Testis (tissue), 2 donors: ENCODE results near the gene MAP3K19.

Experiments
- CTCF ChIP-seq, 3 experiments: fragments of 450-650 bp in 2 of 3; fragments of 200-600 bp in 1 of 3; sonication (generic) in 1 of 3; IDR thresholded peaks; one replicate each; pipeline ENCODE4 v1.5.1; 2016 to 2019; ENCODE audit warnings: antibody characterized with exemption in 3 of 3, mild to moderate bottlenecking in 2 of 3, moderate library complexity in 1 of 3
- POLR2A ChIP-seq: fragments of 450-650 bp; IDR thresholded peaks from one replicate; pipeline ENCODE4 v1.6.1; 2017; ENCODE audit warnings: antibody characterized with exemption, mild to moderate bottlenecking, moderate library complexity

GRCh38 chr2:134999521-134999920 lies 47.7 kb downstream of the MAP3K19 start:
- no peak for TF ChIP-seq CTCF (IDR thresholded peaks at IDR 0.05)
- no peak for TF ChIP-seq POLR2A
